K562 (cell line): ENCODE measurements around the gene RPS6KA6. TPM values are rescaled to one million over a fixed set of nuclear protein-coding genes. Genes with fewer than 3 reads are reported as not detected.

Experiments
- ATAC-seq: fragments of 200-7000 bp; cut with Tn5 transposase; 3 replicates; pipeline ENCODE4 v1.9.1; 2020; ENCODE audit warnings: moderate library complexity
- BruUV-seq: library from RNA; stranded (reverse); fragments of 400-500 nt; replicated peaks from 2 replicates; lab custom pipeline; 2021; lab: Mats Ljungman, UMichigan
- CTCF ChIA-PET: fragments of 300-600 bp; formaldehyde crosslinking; extraction: SDS; loops from one replicate; lab custom pipeline; 2021; ENCODE audit warnings: low intra/inter-chr PET ratio; lab: Yijun Ruan, JAX
- POLR2A ChIA-PET: fragments of 300-600, 350-650 bp; sonication (Branson Sonifier 250); formaldehyde crosslinking; extraction: SDS; loops from one replicate; lab custom pipeline; 2021; ENCODE audit warnings: antibody characterized with exemption, inconsistent platforms; lab: Yijun Ruan, JAX
- DNase-seq, 4 experiments: peaks; one replicate each; pipeline versions ENCODE4 v3.0.0 to v3.0.0-alpha.2; 2011 to 2018; ENCODE audit warnings: low spot score in 3 of 4, mixed read lengths in 3 of 4; ENCODE audit errors: extremely low read depth in 1 of 4
- FAIRE-seq: peaks from 2 replicates; lab custom pipeline; 2011; peaks lifted over from hg19 to GRCh38; lab: Jason Lieb, UNC
- H2AFZ ChIP-seq: 2 replicates; pipeline ENCODE4 v1.6.0; 2011; ENCODE audit warnings: low read depth, low read length, control low read depth, inconsistent platforms
- H3K27ac ChIP-seq: fragments of 200-600 bp; 3 replicates; pipeline ENCODE4 v1.8.0; 2011; ENCODE audit warnings: low read depth, mild to moderate bottlenecking, control low read depth, inconsistent platforms, low read length, moderate library complexity, mixed read lengths; ENCODE audit errors: extremely low read depth
- H3K27me3 ChIP-seq, 2 experiments: fragments of 300-600 bp in 1 of 2; 2 replicates in 1 of 2; 3 replicates in 1 of 2; pipeline versions ENCODE4 v1.6.0 to v1.8.0; 2011; ENCODE audit warnings: inconsistent platforms in 2 of 2, low read length in 2 of 2, mild to moderate bottlenecking in 1 of 2, mixed read lengths in 1 of 2, moderate library complexity in 1 of 2; ENCODE audit not compliant: control insufficient read depth in 2 of 2, insufficient read depth in 2 of 2
- H3K36me3 ChIP-seq: fragments of 300-600 bp; 3 replicates; pipeline ENCODE4 v1.8.0; 2011; ENCODE audit warnings: mild to moderate bottlenecking, low read length, inconsistent platforms; ENCODE audit not compliant: control insufficient read depth, insufficient read depth
- H3K4me1 ChIP-seq, 2 experiments: fragments of 200-600 bp in 1 of 2; replicated peaks in 1 of 2; 2 replicates in 1 of 2; 3 replicates in 1 of 2; pipeline versions ENCODE4 v1.5.1 to v1.8.0; 2011; ENCODE audit warnings: inconsistent platforms in 2 of 2, low read length in 2 of 2, mild to moderate bottlenecking in 1 of 2, mixed read lengths in 1 of 2, moderate library complexity in 1 of 2; ENCODE audit not compliant: control insufficient read depth in 2 of 2, insufficient read depth in 2 of 2
- H3K4me2 ChIP-seq: 2 replicates; pipeline ENCODE4 v1.6.1; 2011; ENCODE audit warnings: low read length, control low read depth, inconsistent platforms, mixed read lengths; ENCODE audit not compliant: insufficient read depth
- H3K4me3 ChIP-seq: fragments of 200-600 bp; sonication (generic), shearing (Covaris generic); 2 replicates; pipeline ENCODE4 v1.5.1; 2016; ENCODE audit warnings: control low read depth, inconsistent platforms
- H3K79me2 ChIP-seq: fragments of 200-600 bp; 3 replicates; pipeline ENCODE4 v1.8.0; 2011; ENCODE audit warnings: low read length, inconsistent platforms; ENCODE audit not compliant: control insufficient read depth, insufficient read depth
- H3K9ac ChIP-seq, 2 experiments: 2 replicates each; pipeline versions ENCODE4 v1.6.0 to v1.6.1; 2011; ENCODE audit warnings: low read depth in 2 of 2, low read length in 2 of 2, control low read depth in 1 of 2, inconsistent platforms in 1 of 2, mild to moderate bottlenecking in 1 of 2, mixed read lengths in 1 of 2; ENCODE audit not compliant: insufficient read depth in 1 of 2
- H3K9me1 ChIP-seq: one replicate; pipeline ENCODE4 v1.6.0; 2011; ENCODE audit warnings: inconsistent platforms, mild to moderate bottlenecking, low read length, moderate library complexity; ENCODE audit not compliant: control insufficient read depth, insufficient read depth
- H3K9me3 ChIP-seq: replicated peaks from 2 replicates; pipeline ENCODE4 v1.5.1; 2011; ENCODE audit warnings: low read depth, low read length, inconsistent platforms; ENCODE audit not compliant: control insufficient read depth, insufficient read depth
- H4K20me1 ChIP-seq: replicated peaks from 2 replicates; pipeline ENCODE4 v1.6.1; 2011; ENCODE audit warnings: low read length, inconsistent platforms, mixed read lengths; ENCODE audit not compliant: control insufficient read depth, insufficient read depth
- FOXO4 ChIP-seq: fragments of 450-650 bp; formaldehyde crosslinking; IDR thresholded peaks from 2 replicates; pipeline ENCODE4 v1.4.0; 2020; ENCODE audit warnings: mild to moderate bottlenecking, moderate library complexity
- WGBS: fragments of 100-300 bp; shearing (Covaris generic); methylation state at CpG from one replicate; pipeline ENCODE4 v1.1.6; 2016; ENCODE audit warnings: low coverage, mixed read lengths; ENCODE audit not compliant: insufficient coverage; ENCODE audit errors: missing lambda C conversion rate; 5-methylcytosine and 5-hydroxymethylcytosine counted together
- in situ Hi-C: fragments of 300-500 bp; cut with MboI; formaldehyde crosslinking; loops from 4 replicates; pipeline ENCODE4 v1.15.0; 2018; ENCODE audit warnings: inconsistent platforms, mixed read lengths
- intact Hi-C: fragments of 100-400 bp; cut with micrococcal nuclease; formaldehyde crosslinking; loops from 2 replicates; pipeline ENCODE4 v1.14.2; 2022
- polyA plus RNA-seq, 8 experiments: library from polyadenylated mRNA; depleted of rRNA in 4 of 8; stranded (reverse) in 5 of 8; unstranded in 3 of 8; fragments of >200 nt; fragmentation: Nextera tagmentation in 2 of 8; fragmentation: Illumina TruSeq in 1 of 8; extraction: Ambion mirVana in 2 of 8; extraction: Trizol in 1 of 8; gene quantifications; 2 replicates each; pipeline versions ENCODE4 v1.2.1 to v1.2.3, GENCODE V29; 2011 to 2014; ENCODE audit warnings: inconsistent platforms in 1 of 8, missing spikeins in 1 of 8
- total RNA-seq, 7 experiments: library from RNA; depleted of rRNA in 6 of 7; stranded (reverse); fragments of >200 nt in 6 of 7; fragmentation: Illumina TruSeq in 2 of 7; extraction: Trizol in 2 of 7; gene quantifications; 2 replicates each; pipeline versions ENCODE4 v1.2.1 to v1.2.3, GENCODE V29; 2011 to 2021; ENCODE audit warnings: low replicate concordance in 1 of 7
- TF ChIP-seq, protein P1 (sequence below): fragments of 150-350 bp; IDR thresholded peaks from 2 replicates; pipeline ENCODE4 v1.6.1; 2014; ENCODE audit warnings: low read depth, mild to moderate bottlenecking, low read length, borderline replicate concordance

Gene RPS6KA6
- total and polyA plus RNA-seq, 9 of the 15 experiments (the other 6 are each of a cell fraction or from before 2014, with no cell fraction given) = 0.11 TPM; not detected in 8

DNA sequence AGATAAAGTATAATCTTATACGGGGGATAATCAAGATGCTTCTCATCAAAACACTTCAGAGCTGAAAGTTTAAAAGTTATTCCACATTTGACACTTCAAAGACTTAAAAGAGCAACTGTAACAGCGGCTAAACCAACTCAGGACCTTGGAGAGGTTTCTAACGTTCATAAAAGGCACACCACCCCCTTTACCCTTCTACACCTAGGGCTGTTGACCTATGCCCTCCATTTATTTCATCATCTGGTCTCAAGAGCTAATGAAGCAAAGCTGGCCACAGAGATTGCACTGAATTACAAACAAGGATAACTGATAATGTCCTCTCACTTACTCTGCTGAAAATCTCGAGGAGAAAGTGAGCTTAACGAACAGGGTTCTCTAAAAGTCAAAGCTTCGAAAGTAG, 1.1 kb upstream of the RPS6KA6 start:
- Histone ChIP-seq H3K4me2 (no peak overlapping the region), H3K79me2 (no peaks in the 10 kb centered on the region), H3K9ac (no peak overlapping the region), H3K27me3 (no peaks in the 10 kb centered on the region), H3K9me1 (no peaks in the 10 kb centered on the region), H3K9me3 (no peaks in the 10 kb centered on the region), H3K4me3 (no peak overlapping the region), H3K27ac (no peak overlapping the region), H3K36me3 (no peaks in the 10 kb centered on the region), H2AFZ (no peak overlapping the region), H3K4me1 (no peaks in the 10 kb centered on the region), H4K20me1 (no peaks in the 10 kb centered on the region)
- FAIRE-seq (no peak), ATAC-seq (no peak), DNase-seq (no peak)
- ChIA-PET POLR2A (no interaction called here), CTCF (no interaction called here)
- intact Hi-C loops = no loop called here
- no TSS peak for BruUV-seq
- 0% methylated on average over 6 of the region's 6 CpGs for WGBS
- in situ Hi-C loops = no loop called here
- TF ChIP-seq, protein P1, sequence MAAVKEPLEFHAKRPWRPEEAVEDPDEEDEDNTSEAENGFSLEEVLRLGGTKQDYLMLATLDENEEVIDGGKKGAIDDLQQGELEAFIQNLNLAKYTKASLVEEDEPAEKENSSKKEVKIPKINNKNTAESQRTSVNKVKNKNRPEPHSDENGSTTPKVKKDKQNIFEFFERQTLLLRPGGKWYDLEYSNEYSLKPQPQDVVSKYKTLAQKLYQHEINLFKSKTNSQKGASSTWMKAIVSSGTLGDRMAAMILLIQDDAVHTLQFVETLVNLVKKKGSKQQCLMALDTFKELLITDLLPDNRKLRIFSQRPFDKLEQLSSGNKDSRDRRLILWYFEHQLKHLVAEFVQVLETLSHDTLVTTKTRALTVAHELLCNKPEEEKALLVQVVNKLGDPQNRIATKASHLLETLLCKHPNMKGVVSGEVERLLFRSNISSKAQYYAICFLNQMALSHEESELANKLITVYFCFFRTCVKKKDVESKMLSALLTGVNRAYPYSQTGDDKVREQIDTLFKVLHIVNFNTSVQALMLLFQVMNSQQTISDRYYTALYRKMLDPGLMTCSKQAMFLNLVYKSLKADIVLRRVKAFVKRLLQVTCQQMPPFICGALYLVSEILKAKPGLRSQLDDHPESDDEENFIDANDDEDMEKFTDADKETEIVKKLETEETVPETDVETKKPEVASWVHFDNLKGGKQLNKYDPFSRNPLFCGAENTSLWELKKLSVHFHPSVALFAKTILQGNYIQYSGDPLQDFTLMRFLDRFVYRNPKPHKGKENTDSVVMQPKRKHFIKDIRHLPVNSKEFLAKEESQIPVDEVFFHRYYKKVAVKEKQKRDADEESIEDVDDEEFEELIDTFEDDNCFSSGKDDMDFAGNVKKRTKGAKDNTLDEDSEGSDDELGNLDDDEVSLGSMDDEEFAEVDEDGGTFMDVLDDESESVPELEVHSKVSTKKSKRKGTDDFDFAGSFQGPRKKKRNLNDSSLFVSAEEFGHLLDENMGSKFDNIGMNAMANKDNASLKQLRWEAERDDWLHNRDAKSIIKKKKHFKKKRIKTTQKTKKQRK = no peak
- TF ChIP-seq FOXO4 (CRISPR knock-in tag) = no peak
- TF ChIP-seq, all 486 proteins: peak for 0
